Activated CD4-positive, alpha-beta T cell treated with anti-CD3 and anti-CD28 coated beads for 24 hours (primary cell): ENCODE results near the gene ZNF710.

Source experiments
- DNase-seq, 2 donors: peaks; one replicate each; pipeline ENCODE4 v3.0.0-alpha.2; 2020; ENCODE audit warnings: low read depth in 2 of 2

Gene ZNF710

DNA sequence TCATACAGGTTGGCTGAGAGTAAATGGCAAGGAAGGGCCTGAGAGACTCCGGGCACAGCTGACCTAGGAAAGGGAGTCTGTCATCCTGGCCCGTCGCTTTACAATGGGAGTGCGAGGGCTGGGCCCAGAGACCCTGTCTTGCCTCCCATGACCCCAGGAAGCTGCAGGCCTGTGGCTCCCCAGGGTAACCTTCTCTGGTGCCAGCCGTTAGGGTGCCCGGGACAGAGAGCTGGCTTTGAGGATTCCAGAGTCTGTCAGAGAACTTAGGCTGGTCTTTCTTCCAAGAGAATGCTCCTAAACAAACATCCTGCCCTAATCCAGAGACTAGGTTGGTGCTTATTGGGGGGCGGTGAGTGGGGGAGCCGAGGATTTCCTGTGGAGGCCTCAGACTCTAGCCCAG, 18.5 kb downstream of the ZNF710 start:
- no peak for DNase-seq

DNA sequence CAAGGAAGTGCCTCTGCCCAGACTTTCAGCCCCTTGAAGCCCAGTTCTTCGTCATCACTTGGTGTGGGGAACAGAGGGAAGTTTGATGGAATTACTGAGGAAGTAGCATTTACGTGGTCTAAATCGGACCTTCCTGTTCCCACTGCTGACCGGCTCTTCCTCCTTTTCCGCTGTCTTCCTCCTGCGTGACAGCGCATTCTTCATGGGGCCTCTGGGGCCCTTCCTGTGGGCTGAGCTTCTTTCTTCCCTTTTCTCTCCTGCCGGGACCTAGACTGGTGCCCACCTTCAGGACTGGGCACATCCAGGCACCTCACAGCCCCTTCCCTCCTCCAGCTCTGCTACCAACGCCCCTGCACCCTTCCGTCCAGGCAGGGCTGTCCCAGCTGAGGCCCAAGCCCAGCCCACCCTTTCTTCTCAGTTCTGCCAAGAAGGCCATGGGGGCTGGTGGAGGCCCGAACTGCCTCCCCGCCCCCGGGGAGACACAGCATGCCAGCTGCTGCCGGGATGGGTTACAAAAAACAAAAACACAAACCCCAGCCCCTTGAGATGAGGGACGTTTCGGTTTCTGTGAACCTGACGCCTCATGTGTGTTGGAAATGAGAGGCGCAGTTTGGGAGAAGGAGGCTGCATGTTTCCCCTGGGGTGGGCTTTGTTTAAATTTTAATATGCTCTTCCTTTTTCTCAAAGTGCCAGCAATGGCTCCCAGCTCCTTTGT, 19.1 kb downstream of the ZNF710 start:
- DNase-seq: no peak

DNA sequence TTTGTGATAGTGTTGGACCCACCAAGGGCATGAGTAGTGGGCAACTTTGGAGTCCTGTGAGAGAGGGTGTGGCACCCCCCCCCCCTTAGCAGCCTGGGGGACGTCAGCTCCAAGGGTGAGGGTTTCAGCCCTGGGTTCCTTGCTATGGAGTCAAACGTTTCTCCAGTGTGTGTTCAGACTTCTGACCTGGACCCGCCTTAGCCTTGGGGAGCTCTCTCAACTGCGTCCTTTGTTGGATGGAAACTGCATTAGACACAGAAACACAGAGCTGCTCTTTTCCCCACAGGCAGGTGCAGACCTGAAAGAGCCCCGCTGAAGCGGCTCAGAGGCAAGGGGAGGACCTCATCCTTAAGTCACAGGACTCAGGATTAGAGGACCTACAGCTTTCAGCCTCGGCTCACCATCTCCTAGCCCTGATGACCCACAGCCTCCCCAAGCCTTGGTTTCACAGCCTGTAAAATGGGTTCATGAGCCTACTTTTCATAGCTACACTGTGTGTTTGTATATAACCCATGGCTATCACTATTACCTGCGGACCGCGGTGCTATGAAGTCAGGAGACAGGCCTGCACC, 19.9 kb downstream of the ZNF710 start:
- no peak for DNase-seq

DNA sequence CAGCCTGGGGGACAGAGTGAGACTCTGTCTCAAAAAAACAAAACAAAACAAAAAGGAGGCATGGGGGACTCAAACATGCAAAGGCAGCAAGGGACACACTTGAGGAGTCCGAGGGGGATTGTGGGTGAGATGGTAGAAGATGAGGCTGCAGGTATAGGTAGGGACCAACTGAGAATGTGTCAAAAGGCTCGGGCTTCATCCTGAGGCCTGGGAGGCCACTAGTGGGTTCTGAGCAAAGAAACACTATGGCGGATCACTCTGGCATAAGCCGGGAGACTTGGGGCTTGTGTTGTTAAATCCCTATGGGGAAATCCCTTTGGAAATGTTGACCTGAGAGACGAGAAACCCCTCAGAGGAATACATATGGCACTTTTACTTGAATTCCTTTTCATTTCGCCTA, 21.2 kb downstream of the ZNF710 start:
- DNase-seq: no peak

DNA sequence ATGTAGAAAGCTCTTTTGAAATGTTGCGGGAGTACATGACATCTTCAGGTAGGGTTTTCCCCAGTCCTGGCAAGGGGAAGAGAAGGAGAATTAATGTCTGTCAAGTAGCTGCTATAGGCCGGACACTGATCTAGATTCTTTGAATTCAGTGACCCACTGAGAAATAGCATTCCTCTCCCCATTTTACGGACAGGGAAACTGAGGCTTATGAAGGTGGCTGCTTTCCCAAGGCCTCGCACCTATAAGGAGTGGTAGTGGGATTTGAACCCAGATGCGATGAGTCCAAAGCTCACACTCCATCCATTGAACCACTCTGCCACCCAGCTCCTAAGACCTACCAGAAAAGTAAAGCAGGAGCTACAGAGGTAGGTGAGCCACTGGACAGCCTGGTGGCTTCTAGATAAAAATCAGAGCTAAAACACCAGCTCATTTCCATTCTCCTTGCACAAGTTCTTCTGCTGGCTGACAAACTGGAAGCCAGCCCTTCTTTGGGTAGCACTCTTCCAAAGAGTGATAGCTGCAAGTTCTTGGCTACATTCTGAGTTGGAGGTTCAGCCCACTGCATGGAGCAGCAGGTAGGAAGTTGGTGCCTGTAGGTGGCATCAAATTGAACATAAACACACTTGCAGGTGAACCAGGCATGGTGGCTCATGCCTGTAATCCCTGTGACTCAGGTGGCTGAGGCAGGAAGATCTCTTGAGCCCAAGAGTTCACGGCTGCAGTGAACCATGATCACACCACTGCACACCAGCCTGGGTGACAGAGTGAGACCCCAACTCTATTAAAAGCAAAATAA, 22.0 kb downstream of the ZNF710 start:
- no peak for DNase-seq

DNA sequence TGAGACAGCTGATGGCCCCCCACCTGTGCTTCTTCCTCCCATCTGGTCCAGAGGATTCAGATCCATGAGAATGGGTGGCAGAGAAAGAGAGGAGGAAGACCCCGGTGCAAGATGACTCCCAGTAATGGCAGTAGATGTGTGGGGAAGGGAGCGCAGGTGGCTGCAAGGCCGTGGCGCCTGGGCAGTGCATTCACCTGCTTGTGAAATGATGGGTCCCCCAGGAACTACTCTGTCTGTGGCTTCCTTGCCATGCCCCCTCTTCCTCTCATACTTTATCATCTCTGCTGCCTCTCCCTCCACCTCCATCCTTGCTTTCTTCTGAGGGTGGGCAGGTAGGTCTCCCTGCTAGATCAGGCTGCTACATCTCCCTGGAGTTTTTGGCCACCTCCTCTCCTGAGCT, 23.3 kb downstream of the ZNF710 start:
- DNase-seq: no peak

DNA sequence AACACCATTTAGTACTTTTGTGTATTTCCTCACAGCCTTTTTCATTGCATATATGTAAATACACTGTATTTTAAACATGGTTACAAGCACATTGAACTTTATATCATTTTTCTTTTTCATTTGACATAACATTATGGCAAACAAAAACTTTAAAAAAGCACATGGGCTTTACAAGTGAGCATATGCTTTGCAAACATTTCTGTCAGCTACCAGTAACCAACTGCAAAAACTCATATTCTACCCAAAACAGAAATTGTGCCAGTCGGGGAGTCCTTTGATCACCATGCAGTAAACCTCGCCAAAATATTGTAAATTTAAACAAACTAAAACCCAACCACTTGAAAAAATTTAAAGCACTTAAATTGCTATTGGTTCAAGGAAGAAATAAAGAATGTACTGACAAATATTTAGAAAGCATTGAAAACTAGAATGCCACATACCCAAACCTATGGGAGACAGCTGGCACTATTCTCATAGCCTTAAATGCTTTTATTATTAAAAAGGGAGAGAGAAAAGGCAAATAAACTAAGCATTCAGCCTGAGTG, 24.4 kb downstream of the ZNF710 start:
- DNase-seq: no peak

DNA sequence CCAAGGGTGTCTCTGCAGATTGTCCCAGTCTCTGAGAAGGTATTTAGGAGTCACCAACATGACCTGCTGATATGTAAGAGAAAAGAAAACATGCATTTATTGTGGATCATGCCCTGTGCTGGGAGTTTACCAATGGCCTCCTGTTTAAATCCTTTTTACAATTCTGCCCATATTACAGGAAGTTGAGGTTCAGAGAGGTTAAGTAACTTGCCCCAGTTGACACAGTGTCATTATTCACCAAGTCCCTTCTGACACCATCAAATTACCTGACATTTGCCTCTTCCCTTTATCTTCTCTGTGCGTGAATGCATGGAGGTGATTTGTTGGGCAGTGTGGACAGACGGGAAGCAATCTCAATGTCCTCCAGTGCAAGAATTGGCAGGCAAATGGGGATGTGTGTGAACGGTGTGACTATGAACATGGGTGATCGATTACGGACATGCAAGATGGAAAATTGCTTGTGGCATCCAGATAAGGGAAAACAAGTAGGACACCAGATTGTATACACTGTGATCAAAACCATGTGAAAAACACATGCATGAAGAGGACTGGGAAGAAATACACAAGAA, 27.3 kb downstream of the ZNF710 start:
- DNase-seq: no peak

DNA sequence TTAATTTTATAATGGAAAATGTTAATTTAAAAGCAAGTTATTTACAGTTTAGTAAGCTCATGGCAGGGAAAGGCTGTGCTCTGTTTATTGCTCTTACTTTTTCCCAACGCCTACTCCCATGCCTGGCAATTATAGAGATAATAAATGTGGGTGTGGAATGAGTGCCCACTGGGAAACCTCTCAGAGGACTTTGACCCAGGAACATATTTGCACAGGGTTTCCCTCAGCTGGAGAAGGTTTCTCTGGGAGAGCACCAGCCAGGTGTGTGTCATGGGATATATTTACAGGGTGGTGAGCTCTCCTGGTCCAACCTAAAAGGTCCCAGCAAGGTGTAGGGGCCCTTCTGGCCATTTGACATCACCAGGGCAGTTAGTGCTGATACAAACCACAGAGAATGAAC, 27.9 kb downstream of the ZNF710 start:
- DNase-seq: no peak

DNA sequence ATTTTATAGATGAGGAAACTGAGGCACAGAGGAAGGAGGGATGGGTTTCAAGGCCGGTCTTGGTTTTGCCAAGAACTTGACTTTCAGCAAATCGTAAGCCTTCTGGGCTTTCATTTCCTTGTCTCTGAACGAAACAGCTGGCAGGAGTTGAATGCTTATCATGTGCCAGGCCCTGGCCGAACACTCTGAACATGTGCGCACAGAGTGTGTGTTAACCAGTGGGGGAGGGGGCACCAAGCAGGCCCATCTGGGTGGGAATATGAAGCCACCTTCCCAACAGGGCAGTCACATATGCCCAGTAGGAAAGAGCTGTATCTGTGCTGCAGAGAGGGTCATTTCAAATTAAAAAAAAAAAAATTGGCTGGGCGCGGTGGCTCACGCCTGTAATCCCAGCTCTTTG, 29.3 kb downstream of the ZNF710 start:
- DNase-seq: no peak

DNA sequence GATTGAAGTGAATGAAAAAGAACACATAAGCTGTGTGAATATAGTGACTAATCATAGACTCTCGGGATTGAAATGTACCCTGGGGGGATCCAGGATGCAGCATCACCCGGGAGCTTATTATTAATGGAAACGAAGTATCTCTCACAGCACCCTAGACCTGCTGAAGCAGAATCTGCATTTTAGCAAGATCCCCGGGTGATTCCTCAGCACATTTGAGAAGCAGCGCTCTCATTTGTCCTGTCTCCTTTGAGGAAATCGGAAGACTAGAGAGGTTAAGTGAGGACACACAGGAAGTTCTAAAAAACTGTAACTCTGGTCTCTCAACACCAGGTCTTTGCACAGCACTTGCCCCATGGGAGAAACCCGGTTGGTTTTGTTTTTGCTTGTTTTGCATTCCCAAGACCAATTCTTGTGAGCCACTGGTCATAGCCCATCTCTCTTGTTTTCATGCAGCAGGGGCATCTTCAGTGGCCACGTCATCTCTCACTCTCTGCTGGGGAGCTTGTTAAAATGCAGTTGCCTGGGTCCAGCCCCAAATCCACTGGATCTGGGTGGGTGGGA, 30.2 kb downstream of the ZNF710 start:
- no peak for DNase-seq

DNA sequence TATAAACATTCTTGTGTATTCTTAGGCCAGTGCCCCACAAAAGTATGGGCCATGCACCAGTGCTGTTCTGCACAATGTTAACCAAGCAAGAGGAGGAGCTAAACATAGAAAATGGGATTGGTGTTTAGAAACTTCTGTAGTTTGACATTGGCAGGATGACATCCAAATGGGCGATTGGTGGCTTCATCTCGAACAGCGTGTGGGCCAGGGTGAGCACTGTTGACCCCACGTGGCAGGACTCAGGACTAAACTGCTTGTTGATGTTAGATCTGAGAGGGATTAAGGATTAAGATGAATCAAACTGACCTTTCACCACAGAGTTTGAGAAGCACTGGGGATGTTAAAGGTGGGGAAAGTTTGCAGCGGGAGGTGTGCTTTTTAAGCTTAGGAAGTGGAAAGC, 31.9 kb downstream of the ZNF710 start:
- DNase-seq: no peak

DNA sequence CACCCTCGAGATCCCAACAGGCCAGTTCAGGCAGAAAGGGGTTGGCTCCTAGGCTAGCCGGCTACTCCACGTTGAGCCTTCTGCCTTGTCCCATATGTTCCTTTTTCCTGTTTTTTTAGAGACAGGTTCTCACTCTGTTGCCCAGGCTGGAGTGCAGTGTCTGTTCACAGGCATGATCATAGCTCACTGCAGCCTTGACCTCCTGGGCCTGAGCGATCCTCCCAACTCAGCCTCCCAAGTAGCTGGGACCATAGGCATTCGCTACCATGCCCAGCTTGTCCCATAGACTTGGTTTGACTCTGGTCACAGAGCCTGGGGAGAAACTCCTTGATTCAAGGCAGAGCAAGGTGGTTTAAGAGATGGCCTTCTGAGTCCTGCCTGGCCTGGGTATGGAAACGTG, 32.3 kb downstream of the ZNF710 start:
- no peak for DNase-seq

DNA sequence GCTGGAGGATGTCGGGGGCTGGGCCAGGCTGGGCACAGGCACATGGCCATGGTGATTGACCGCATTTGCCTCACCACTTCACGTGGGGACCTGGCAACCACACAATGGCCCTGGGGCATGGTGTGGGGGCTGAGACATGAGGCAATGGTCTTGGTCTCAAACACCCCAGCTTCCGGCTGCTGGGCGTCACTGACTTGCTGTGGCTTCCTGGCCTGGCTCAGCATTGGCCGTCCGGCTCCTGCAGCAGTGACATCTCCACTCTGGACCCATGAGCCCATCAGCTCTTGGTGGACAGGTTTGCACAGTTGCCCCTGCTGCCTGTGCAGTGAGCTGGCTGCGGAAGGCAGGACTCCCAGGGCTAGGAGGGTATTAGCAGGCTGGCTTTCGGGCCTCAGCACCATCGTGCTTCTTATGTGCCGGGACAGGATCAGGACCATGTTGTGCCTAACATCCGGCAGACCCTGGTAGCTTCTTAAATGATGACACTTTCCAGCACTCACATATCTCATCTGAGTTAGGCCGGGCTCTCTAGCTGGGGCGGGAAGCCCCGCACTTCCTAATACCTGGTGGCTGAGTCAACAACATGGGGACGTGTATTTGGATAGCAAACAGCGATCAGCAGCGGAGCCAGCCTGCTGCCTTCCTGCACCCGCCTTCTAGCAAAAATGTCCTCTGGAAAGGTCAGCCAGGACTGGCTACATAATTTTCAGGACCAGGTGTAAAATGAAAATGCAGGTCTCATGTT, 34.1 kb downstream of the ZNF710 start:
- no peak for DNase-seq

DNA sequence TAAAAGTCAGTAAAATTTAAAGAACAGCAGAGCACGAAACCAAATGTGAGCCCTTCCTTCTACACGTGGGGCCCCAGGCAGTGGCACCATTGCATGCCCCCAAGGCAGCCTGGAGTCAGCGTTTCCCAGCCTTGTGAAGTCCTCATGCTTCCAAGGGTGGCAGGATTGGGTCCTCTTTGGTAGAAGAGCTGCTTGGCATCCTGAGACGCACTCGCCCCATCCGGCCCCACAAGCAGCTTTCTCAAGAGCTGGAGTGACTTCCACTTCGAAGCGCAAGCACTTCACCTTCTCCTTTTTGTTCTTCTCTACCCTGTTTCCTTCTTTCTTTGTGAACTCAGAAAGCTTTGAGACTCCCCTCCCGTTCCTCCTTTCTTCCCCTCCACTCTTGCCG, 34.7 kb downstream of the ZNF710 start:
- no peak for DNase-seq

DNA sequence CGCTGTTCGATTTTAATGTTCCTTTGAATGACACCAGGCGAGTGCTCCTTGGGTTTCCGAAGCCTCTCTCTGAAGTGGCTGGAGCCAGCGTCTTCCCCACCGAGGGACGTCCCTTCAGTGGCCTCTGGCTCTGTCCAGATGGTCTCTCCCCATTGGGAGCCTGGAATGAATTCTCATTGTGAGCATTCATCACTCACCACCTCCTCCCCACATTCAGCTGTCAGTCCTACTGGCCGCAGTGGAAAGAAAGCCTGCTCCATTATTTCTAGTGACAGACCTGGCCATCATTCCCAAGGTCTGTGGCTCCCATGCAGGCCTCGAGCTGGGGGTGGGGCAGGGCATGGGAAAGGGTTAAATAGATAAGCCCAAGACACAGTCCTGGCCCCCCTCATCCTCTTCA, 35.2 kb downstream of the ZNF710 start:
- DNase-seq: no peak

DNA sequence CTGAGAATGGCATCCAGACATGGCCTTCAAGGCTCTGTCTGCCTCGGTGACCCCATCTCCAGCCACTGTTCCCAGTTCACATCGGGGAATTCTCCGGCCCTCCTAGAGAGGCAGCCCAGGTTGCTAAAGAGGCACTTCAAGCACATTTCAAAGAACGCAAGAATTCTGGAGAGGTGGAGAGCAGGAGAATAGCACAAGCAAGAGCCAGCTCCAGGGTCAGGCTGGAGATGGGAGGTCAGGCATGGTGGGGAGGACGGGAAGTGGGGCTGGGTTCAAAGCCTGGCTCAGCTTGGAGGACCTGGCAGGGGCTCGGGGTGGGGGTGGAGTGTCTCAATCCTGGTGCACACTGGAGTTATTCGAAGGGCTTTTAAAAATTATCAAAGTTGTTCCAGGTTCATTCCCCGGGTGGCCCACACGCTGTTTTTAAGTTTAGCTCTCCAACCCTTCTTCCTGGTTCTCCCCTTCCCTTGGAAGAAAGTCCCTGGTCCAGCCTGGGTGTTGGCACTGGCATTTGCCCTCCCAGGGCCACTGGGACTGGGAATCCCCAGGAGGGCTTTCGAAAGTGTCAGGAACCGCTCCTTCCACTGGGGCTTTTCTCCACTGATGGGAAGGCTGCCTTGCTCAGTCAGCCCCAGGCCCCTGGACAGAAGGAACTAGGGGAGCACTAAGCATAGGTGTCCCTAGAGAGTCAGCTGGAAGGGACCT, 35.8 kb downstream of the ZNF710 start:
- DNase-seq: no peak

DNA sequence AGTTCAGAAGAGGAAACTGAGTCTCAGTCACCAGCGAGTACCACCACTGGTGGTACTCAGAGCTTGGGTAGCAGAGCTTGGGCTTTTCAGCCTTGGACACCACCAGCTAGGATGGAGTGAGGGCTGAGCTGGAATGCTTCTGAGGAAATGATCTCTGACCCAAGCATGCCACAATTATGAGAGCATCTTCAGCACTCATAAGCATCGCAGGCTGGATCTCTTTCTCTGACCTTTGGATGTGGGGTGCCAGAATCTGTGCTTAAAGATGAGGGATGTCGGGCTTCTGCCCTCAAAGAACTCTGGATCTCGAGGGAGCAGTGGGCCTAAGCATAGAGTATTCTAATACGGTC, 36.4 kb downstream of the ZNF710 start:
- DNase-seq: no peak

DNA sequence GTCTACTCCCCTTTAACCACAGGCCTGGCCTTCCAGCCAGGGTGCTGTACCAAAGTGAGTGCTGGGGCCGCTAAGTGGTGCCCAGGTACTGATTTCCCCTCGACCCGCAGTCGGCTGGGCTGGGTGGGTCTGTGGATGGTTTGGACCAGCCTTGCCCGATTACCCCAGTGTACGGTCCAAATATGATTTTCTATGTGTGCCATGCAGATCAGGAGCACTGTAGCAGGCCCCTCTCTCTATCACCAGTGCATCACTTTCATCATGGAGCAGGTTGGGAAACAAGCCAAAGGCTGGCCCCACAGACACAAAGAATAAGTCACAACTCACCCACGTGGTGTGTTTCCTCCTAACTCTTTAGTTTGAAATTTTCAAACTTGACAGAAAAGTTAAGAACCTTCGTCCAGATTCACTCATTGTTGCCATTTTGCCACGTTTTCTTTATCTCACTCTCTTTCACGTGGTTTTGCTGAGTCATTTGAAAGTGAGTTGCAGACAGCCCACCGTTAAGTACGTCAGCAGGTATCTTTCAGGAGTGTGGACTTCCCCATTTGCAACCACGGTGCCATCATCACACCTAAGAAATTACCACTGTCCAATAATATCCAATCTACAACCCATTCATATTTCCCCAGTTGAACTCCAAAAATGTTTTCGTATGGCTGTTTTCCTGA, 37.0 kb downstream of the ZNF710 start:
- DNase-seq: peak; percentile 35 to 37

DNA sequence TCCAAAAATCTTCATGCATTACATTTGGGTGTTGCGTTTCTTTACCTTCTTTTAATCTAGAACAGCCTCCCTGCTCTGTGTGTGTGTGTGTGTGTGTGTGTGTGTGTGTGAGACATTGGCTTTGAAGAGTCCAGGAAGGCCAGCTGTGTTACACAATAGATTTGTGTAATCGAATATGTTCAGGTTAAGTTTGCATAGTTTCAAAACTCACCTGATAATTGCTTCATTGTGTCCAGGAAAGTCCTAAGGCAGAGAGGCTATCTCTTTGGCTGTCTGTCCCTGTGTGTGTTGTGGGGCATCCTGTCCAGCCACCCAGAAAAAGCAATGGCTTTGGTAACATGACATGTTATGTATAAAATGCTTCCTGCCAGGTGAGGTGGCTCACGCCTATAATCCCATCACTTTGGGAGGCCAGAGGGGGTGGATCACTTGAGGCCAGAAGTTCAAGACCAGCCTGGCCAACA, 37.5 kb downstream of the ZNF710 start:
- DNase-seq: no peak
